Forelimb muscle (tissue), 1 donor: ENCODE measurements around the gene SNRNP27. TPM values are rescaled to one million over a fixed set of nuclear protein-coding genes. Genes with fewer than 3 reads are reported as not detected.
"Not testable (repeated sequence)": the region's sequence is repeated elsewhere in the genome, so short reads cannot be mapped to it uniquely, and the experiment has no call there.

Experiments
- DNase-seq: peaks from one replicate; pipeline ENCODE4 v3.0.0-alpha.2; 2013; ENCODE audit warnings: low read depth
- polyA plus RNA-seq: library from polyadenylated mRNA; unstranded; fragments of 120-200 nt; gene quantifications from one replicate; pipeline ENCODE4 v1.2.1, GENCODE V29; 2013; ENCODE audit not compliant: insufficient read length

SNRNP27 gene
- polyA plus RNA-seq, 1 donor, result 66.9 TPM

- DNase-seq, result no peak
Measured at GRCh38 chr2:69946351-69947324, 52.9 kb downstream of the SNRNP27 start.

GRCh38 chr2:69947325-69947931, 53.7 kb downstream of the SNRNP27 start:
- DNase-seq, result no peak

- DNase-seq, result no peak
Measured at GRCh38 chr2:69948032-69948962, 54.5 kb downstream of the SNRNP27 start.

GRCh38 chr2:69948963-69949645, 55.3 kb downstream of the SNRNP27 start:
- no peak for DNase-seq

- no peak for DNase-seq
Measured at GRCh38 chr2:69950241-69950640, 56.5 kb downstream of the SNRNP27 start.

- DNase-seq, result not testable (repeated sequence)
Measured at GRCh38 chr2:69950671-69951070, 56.9 kb downstream of the SNRNP27 start.

- no peak for DNase-seq
Measured at GRCh38 chr2:69952336-69953115, 58.8 kb downstream of the SNRNP27 start.

GRCh38 chr2:69954084-69954483, 60.3 kb downstream of the SNRNP27 start:
- no peak for DNase-seq

Other genes with a start within 250 kb of the SNRNP27 start
- 27.1 TPM for gene ANXA4, start 151.8 kb upstream of the SNRNP27 start, polyA plus RNA-seq
- 8.8 TPM for gene GMCL1, start 64.3 kb upstream of the SNRNP27 start, polyA plus RNA-seq
- gene MXD1, start 21.2 kb downstream of the SNRNP27 start, polyA plus RNA-seq, result 4.7 TPM
- gene ASPRV1, start 67.7 kb downstream of the SNRNP27 start, polyA plus RNA-seq, result 2.9 TPM
- gene PCBP1, start 193.5 kb downstream of the SNRNP27 start, polyA plus RNA-seq, result 268 TPM